Stimulated activated CD4-positive, alpha-beta T cell treated with anti-CD3 and anti-CD28 coated beads, Interleukin-2, amount 100 ng/mL, for 4 hours (primary cell): ENCODE measurements around the gene ERGIC3.
A peak's percentile ranks its signal among the peaks of the same experiment; 100 is the strongest.
"Not testable (repeated sequence)": the region's sequence is repeated elsewhere in the genome, so short reads cannot be mapped to it uniquely, and the experiment has no call there.

Source experiments
- DNase-seq: peaks from one replicate; pipeline ENCODE4 v3.0.0-alpha.2; 2020; ENCODE audit warnings: low read depth

ERGIC3 gene

GRCh38 chr20:35541783-35542662 is at the start of gene ERGIC3:
Gene ERGIC3 (plus strand): TSS chr20:35542078. CDS start chr20:35542098, 20 bp downstream.
- peak; percentile 95 for DNase-seq

- DNase-seq = no peak
Measured at GRCh38 chr20:35492352-35492751, 49.5 kb upstream of the ERGIC3 start.

- no peak for DNase-seq
Measured at GRCh38 chr20:35496481-35496880, 45.4 kb upstream of the ERGIC3 start.

- DNase-seq = no peak
Measured at GRCh38 chr20:35497320-35497719, 44.6 kb upstream of the ERGIC3 start.

- no peak for DNase-seq
Measured at GRCh38 chr20:35497780-35498189, 44.1 kb upstream of the ERGIC3 start.

- no peak for DNase-seq
Measured at GRCh38 chr20:35499271-35499670, 42.6 kb upstream of the ERGIC3 start.

- DNase-seq = no peak
Measured at GRCh38 chr20:35502352-35502751, 39.5 kb upstream of the ERGIC3 start.

GRCh38 chr20:35503281-35503680 is 38.6 kb upstream of the ERGIC3 start:
- no peak for DNase-seq

GRCh38 chr20:35503841-35504561 is 37.9 kb upstream of the ERGIC3 start:
- no peak for DNase-seq

- no peak for DNase-seq
Measured at GRCh38 chr20:35504751-35505150, 37.1 kb upstream of the ERGIC3 start.

GRCh38 chr20:35506179-35506578 is 35.7 kb upstream of the ERGIC3 start:
- DNase-seq = no peak

- DNase-seq = no peak
Measured at GRCh38 chr20:35506872-35507638, 34.8 kb upstream of the ERGIC3 start.

- DNase-seq = no peak
Measured at GRCh38 chr20:35508493-35509218, 33.2 kb upstream of the ERGIC3 start.

GRCh38 chr20:35510951-35511735 is 30.7 kb upstream of the ERGIC3 start:
- DNase-seq = no peak

- no peak for DNase-seq
Measured at GRCh38 chr20:35511814-35512420, 30.0 kb upstream of the ERGIC3 start.

GRCh38 chr20:35514371-35514932 is 27.4 kb upstream of the ERGIC3 start:
- no peak for DNase-seq

GRCh38 chr20:35515341-35515740 is 26.5 kb upstream of the ERGIC3 start:
- DNase-seq = no peak

- no peak for DNase-seq
Measured at GRCh38 chr20:35515949-35516645, 25.8 kb upstream of the ERGIC3 start.

GRCh38 chr20:35517125-35517524 is 24.8 kb upstream of the ERGIC3 start:
- no peak for DNase-seq

GRCh38 chr20:35517767-35518166 is 24.1 kb upstream of the ERGIC3 start:
- DNase-seq = not testable (repeated sequence)
